Activated T-cell treated with anti-CD3 and anti-CD28 coated beads, Interleukin-2, amount 50 U/mL, for 72 hours (primary cell): ENCODE results near the gene PAX5. TPM values are rescaled to one million over a fixed set of nuclear protein-coding genes. Genes with fewer than 3 reads are reported as not detected.

ENCODE experiments used
- ATAC-seq, 2 donors: fragments of 150-1000 bp; cut with Tn5 transposase; replicated peaks in 1 of 2; 2 replicates each; pipeline ENCODE4 v1.10.0; 2021; ENCODE audit warnings: moderate library complexity in 2 of 2, mild to moderate bottlenecking in 1 of 2
- DNase-seq, 2 donors: peaks; one replicate each; pipeline ENCODE4 v3.0.0; 2021 to 2022; ENCODE audit warnings: mixed read lengths in 1 of 2
- H3K27ac Mint-ChIP-seq: one replicate; pipeline ENCODE4 v1.8.0; 2022; ENCODE audit warnings: mild to moderate bottlenecking, moderate library complexity, mixed read lengths
- H3K27me3 Mint-ChIP-seq: one replicate; pipeline ENCODE4 v1.8.0; 2022; ENCODE audit warnings: low read depth, mixed read lengths
- H3K36me3 Mint-ChIP-seq, 2 donors: one replicate each; pipeline ENCODE4 v1.8.0; 2022; ENCODE audit warnings: mixed read lengths in 2 of 2, mild to moderate bottlenecking in 1 of 2; ENCODE audit not compliant: insufficient read depth in 2 of 2
- H3K4me1 Mint-ChIP-seq: one replicate; pipeline ENCODE4 v1.8.0; 2022; ENCODE audit warnings: low read depth, mixed read lengths
- H3K4me3 Mint-ChIP-seq, 2 donors: one replicate each; pipeline ENCODE4 v1.8.0; 2022; ENCODE audit warnings: mild to moderate bottlenecking in 2 of 2, mixed read lengths in 2 of 2, moderate library complexity in 2 of 2
- H3K9me3 Mint-ChIP-seq, 2 donors: one replicate each; pipeline ENCODE4 v1.8.0; 2022; ENCODE audit warnings: mixed read lengths in 2 of 2
- total RNA-seq, 2 donors: library from RNA; stranded (reverse); gene quantifications; one replicate each; pipeline ENCODE4 v1.2.3, GENCODE V29; 2022

PAX5 gene
- total RNA-seq, 2 donors from 2014 or later, result 2.2 TPM

DNA sequence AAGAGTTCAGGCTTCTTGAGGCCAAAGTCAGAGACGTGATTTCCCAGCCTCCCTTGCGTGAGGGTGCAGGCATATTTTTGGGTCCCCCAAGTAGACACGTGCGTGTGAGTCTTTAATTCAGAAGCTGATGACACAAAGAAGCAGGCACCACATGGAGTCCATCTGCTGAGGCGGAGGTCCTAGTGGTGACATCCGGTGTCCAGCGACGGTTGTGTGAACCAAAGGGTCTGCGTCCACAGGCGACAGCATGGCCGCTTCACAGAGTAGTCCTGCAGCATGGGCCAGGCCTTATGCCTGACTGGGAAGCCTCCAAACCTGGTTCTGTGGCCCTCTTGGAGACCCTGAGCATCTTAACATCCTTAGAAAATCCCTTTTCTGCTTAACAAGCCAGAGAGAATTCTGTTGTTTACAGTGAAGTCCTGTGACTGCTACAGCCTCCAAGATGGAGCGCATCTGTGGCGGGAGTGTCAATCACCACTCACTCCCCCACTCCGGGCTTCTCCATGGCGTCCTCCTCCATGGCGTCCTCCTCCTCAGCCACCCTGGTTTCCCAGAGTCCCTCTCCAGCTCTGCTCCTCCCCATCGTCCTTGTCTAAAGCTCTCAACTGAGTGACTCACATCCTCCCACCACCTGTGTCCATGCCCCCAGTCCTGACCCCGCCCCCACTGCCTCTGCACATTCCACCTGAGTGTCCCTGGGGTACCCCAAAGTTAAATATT is 133.8 kb downstream of the PAX5 start:
- Mint-ChIP-seq H3K4me1 (peaks cover 34% of the 10 kb centered on the region), H3K36me3 (no peaks in the 10 kb centered on the region), H3K27ac (no peak overlapping the region), H3K4me3 (no peak overlapping the region), H3K9me3 (no peaks in the 10 kb centered on the region), H3K27me3 (peaks cover 34% of the 10 kb centered on the region)
- no peak for ATAC-seq
- DNase-seq, result no peak

DNA sequence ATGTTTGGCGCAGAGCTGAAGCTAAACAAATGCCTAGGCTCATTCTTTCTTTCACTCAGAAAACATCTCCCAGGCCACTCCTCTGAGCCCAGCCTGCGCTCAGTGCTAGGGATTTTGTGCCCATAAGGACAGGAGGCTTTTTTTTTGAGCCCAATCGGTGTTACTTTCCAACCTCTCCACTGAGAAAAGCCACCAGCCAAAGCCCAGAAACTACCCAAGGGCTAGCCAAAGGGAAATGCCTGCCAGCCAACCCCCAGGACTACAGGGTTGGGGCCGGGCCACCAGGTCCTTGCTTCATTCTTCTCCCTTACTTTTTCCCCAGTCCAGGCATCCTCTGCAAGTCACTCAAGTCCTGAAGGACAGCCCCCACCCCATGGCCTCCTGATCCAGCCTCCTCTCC is 134.7 kb downstream of the PAX5 start:
- ATAC-seq (no peak), DNase-seq (no peak)
- Mint-ChIP-seq H3K4me1 (peaks cover 27% of the 10 kb centered on the region), H3K27ac (no peak overlapping the region), H3K9me3 (no peaks in the 10 kb centered on the region), H3K36me3 (no peaks in the 10 kb centered on the region), H3K27me3 (peaks cover 25% of the 10 kb centered on the region), H3K4me3 (no peak overlapping the region)

DNA sequence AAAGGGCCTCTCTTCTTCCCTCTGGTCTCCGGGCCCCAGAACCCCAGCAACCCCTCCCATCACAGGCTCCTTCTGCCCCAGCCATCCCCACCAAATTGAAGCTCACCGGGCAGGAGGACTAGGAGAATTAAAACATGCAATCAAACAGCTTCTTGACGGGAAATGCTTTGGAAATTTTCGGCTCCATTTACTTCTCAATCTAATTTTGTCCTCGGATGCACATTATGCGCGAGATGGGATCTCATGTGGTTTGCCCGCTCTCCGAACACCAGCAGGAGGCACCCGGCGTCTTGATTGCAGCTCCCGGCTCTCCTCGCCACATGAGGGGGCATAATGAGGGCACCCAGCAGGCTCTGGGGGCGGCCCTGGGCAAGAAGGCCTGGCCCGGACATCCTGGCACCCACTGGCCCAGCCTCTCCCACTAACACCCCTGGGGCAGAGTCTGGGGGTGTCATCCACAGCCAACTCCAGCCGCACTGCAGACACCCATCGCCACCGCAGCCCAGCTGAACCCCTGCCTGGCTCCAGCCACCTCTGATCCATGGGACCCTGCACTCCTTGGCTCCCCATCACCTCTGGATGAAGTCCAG is 135.5 kb downstream of the PAX5 start:
- H3K36me3 Mint-ChIP-seq, result no peaks in the 10 kb centered on the region
- no peak overlapping the region for H3K4me3 Mint-ChIP-seq
- H3K27me3 Mint-ChIP-seq, result peaks cover 20% of the 10 kb centered on the region
- H3K9me3 Mint-ChIP-seq, result no peaks in the 10 kb centered on the region
- no peak overlapping the region for H3K27ac Mint-ChIP-seq
- DNase-seq (no peak), ATAC-seq (no peak)
- peaks cover 18% of the 10 kb centered on the region for H3K4me1 Mint-ChIP-seq

DNA sequence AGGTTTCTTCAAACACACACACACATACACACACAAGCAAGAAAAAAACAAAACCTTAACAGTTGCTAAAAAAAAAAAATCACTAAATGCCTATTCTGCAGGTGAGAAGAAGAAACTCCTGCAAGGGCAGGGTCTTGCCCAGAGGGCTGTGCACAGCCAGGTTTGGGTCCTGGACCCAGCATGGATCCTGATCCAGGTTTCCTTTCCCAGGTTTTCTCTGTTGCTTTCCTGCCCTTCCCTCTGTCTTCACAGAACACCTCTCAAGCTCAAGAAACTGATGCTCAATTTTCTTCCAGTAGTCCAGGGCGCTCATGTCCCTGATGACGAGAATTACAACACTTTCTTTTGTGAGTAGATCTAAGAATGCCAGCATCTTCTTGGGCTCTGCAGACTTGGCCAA is 136.6 kb downstream of the PAX5 start:
- peaks cover 12% of the 10 kb centered on the region for H3K4me1 Mint-ChIP-seq
- ATAC-seq, result no peak
- H3K36me3 Mint-ChIP-seq, result no peaks in the 10 kb centered on the region
- H3K27ac Mint-ChIP-seq, result no peak overlapping the region
- H3K9me3 Mint-ChIP-seq, result no peaks in the 10 kb centered on the region
- H3K27me3 Mint-ChIP-seq, result peaks cover 25% of the 10 kb centered on the region
- no peak overlapping the region for H3K4me3 Mint-ChIP-seq
- no peak for DNase-seq

DNA sequence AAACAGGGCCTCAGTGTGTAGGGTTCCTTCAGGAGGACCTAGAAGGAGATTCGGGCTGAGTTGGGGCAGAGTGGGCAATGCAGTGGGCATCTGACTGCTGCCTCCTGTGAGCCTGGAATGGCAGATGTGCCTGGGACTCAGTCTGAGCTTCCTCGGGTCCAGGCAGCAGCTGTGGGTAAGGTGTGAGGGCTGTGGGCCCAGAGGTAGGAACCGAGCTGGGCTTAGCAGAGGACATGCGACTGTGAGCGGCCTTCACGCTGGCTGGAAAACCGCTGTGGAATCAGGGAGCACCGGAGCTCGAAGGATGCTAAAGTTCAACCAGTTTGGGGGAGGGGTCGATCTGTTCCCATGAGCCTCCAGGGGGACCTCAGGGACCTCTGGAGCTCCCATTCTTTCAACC is 137.0 kb downstream of the PAX5 start:
- Mint-ChIP-seq H3K9me3 (no peaks in the 10 kb centered on the region), H3K4me1 (peaks cover 12% of the 10 kb centered on the region), H3K4me3 (no peak overlapping the region), H3K27me3 (peaks cover 29% of the 10 kb centered on the region), H3K27ac (no peak overlapping the region), H3K36me3 (no peaks in the 10 kb centered on the region)
- DNase-seq (no peak), ATAC-seq (no peak)

DNA sequence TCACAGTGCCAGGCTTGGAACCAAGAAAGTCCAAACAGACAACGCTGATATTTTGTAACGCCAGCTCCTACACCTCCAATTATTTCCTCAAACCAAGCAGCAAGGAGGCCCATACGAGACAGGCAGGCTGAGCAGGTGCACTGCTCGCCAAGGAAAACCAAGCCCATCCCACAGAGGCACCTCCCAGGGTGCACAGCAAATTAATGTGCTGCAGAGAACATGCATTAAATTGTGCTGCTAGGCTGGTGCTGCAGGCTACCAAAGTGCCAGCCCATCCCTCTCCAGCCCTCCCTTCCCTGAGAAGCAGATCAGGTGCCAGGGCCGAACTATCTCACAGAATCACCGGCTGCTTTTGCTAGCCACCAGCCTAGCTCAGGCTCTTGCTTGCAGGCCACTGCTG is 137.8 kb downstream of the PAX5 start:
- Mint-ChIP-seq H3K9me3 (no peaks in the 10 kb centered on the region), H3K36me3 (no peaks in the 10 kb centered on the region), H3K4me3 (no peak overlapping the region), H3K4me1 (peaks cover 10% of the 10 kb centered on the region), H3K27ac (no peak overlapping the region), H3K27me3 (peaks cover 31% of the 10 kb centered on the region)
- DNase-seq, result no peak
- ATAC-seq, result no peak

DNA sequence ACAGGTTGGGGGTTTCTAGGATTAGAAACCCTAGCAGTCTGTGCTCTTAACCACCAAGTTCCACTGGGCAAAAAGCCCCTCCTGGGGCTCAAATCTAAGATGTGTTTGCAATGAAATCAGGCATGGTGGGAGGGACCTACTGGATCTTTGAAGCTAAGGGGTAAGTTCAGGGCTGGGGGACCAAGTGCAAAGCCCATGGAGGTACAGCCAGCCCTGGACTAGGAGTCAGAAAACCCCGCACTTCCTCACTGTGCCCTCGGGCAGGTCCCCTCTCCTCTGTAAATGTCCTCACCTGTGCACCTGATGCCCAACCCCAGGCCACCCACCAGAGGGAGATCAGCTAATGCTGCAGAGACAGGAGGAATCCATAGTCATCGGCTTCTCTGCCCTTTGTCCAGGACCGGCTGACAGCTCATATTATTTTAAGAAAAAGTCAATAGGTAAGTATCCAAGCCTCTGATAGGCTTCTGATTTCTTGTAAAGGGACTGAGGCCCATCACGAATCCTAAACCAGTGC is 138.3 kb downstream of the PAX5 start:
- Mint-ChIP-seq H3K9me3 (no peaks in the 10 kb centered on the region), H3K27me3 (peaks cover 26% of the 10 kb centered on the region)

DNA sequence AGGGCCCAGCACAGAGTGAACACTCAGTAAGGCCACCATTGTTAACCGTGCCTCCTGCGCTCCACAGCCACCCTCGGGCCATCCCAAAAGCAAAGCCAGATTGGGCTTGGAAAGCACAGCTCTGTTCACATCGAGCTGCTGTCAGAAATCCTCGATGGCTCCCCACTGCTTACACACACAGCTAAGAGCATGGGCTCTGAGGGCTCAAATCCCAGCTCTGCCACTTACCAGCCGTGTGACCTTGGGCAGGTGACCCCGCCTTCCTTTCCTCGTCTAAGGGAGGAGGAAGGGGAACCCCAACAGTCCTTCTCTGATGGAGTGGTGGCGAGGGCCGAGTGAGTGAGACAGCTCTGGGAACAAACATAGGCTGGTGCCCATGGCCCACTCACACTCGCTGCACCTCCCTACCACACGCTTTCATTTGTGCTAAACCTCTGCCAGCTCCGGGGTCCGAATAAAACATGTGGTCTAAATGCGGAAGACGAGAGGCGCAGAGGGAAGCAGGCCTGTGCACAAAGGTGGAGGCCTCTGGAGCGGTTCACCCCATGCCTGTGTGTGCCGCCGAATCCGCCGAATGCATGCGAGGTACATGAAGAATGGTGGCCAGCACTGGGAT is 139.3 kb downstream of the PAX5 start:
- Mint-ChIP-seq H3K27me3 (peaks cover 25% of the 10 kb centered on the region), H3K4me3 (no peak overlapping the region), H3K4me1 (no peaks in the 10 kb centered on the region), H3K27ac (no peak overlapping the region), H3K9me3 (no peaks in the 10 kb centered on the region), H3K36me3 (no peaks in the 10 kb centered on the region)
- DNase-seq (no peak), ATAC-seq (no peak)

More for the DNA sequence above, 138.3 kb downstream of the PAX5 start:
- ATAC-seq (no peak), DNase-seq (no peak)
- Mint-ChIP-seq H3K36me3 (no peaks in the 10 kb centered on the region), H3K4me1 (peaks cover 5% of the 10 kb centered on the region), H3K27ac (no peak overlapping the region), H3K4me3 (no peak overlapping the region)

DNA sequence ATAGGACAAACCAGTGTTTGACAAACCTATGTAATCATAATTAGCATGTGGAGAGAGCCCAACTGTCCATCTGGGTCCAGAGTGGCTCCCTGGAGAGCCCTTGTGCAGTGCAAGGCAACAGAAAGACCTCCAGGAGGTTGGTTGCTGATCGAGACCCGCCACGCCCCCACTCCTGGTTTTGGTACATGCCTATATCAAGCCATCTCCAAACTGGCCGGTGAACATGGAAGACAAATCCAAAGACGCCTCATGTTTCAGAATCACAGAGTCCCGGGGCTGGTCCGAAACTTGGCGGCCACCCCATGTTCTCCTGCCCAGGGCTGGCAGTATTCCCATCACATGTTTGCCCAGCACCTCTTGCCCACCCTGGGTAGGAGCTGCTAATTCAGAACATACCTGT is 140.2 kb downstream of the PAX5 start:
- H3K36me3 Mint-ChIP-seq, result no peaks in the 10 kb centered on the region

DNA sequence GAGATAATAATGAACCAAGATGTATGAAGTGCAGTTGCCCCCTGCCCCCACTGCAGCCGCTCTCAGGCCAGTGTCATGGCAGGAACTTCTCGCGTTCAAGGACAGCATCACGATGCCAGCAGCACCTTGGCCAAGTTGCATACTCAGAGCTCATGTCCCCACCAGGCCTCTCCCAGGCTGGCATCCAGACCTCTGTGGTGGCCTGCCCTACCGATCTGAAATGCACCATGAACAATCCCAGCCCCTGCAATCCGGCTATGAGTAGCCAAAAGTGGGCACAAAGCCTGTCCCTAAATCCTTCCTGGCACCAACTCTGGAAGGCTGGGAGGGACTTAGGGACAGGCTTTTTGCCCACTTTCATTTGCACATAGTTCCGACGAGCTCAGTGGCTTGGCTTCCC is 140.9 kb downstream of the PAX5 start:
- Mint-ChIP-seq H3K4me1 (no peaks in the 10 kb centered on the region), H3K36me3 (no peaks in the 10 kb centered on the region), H3K27ac (no peak overlapping the region)

More for the DNA sequence above, 140.2 kb downstream of the PAX5 start:
- H3K9me3 Mint-ChIP-seq, result no peaks in the 10 kb centered on the region
- H3K27ac Mint-ChIP-seq, result no peak overlapping the region
- peaks cover 32% of the 10 kb centered on the region for H3K27me3 Mint-ChIP-seq
- H3K4me1 Mint-ChIP-seq, result no peaks in the 10 kb centered on the region
- DNase-seq (no peak), ATAC-seq (no peak)
- no peak overlapping the region for H3K4me3 Mint-ChIP-seq

DNA sequence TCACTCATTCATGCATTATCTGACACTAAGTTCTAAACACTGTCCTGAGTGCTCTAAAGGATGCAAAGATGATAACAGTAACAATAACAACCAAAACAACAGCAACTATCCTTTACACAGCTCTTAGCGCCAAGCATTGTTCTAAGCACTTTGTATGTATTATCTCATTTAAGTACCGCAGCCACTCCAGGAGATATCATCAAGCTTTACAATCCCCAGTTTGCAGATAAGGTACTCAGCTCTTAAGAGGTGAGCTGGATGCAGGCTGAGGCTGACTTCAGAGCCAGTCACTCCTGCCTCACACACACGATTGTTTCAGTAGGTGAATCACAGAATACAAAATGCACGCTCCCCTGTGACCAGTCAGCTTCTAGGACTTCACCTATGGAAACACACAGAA is 141.8 kb downstream of the PAX5 start:
- DNase-seq (no peak), ATAC-seq (no peak)
- H3K4me1 Mint-ChIP-seq, result no peaks in the 10 kb centered on the region
- no peaks in the 10 kb centered on the region for H3K36me3 Mint-ChIP-seq
- no peak overlapping the region for H3K27ac Mint-ChIP-seq
- H3K27me3 Mint-ChIP-seq, result peaks cover 47% of the 10 kb centered on the region
- H3K4me3 Mint-ChIP-seq, result no peak overlapping the region
- no peaks in the 10 kb centered on the region for H3K9me3 Mint-ChIP-seq

More for the DNA sequence above, 140.9 kb downstream of the PAX5 start:
- H3K9me3 Mint-ChIP-seq, result no peaks in the 10 kb centered on the region
- no peak for ATAC-seq
- peaks cover 38% of the 10 kb centered on the region for H3K27me3 Mint-ChIP-seq
- no peak for DNase-seq
- no peak overlapping the region for H3K4me3 Mint-ChIP-seq

DNA sequence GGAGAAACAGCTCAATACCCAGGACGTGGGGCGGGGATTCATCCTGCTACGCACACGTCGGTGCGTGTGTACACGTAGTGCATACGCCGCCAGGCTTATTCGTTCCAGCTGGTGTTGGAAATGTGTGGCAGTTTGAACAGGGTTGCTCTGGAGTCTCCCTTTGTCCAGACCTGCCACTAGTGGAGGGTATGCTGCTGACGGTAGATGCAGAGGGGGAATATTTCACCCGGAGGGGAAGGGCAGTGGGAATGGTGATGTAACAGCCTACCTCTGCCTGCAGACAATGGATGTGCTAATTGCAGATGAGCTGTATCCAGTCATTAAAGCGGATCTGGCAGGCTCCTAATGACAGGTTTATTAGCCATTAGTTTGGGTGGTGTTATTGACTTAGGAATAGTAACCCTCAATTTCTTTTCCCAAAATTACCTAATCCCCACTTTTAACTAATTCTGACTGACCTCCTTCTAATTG is 142.7 kb downstream of the PAX5 start:
- no peak for ATAC-seq
- Mint-ChIP-seq H3K27ac (no peak overlapping the region), H3K9me3 (no peaks in the 10 kb centered on the region), H3K4me1 (no peaks in the 10 kb centered on the region), H3K4me3 (no peak overlapping the region), H3K36me3 (no peaks in the 10 kb centered on the region), H3K27me3 (peaks cover 56% of the 10 kb centered on the region)
- no peak for DNase-seq

DNA sequence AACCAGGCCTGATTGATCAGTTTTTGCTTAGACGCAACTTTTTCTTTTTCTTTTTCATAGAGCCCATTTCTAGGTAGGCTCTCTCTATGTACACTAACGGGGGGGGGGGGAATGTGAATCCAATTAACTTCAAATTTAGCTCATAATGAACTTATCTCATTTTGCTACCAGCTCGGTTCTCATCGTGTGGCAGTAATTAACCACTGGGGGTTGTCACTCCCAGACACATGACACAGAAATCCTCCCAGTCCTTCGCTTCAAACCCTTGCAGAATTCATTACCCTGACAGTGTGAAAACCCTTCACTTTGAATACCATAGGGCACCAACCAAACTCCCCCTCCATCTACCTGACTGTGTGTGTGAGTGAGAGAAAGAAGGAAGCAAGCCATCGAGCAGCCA is 144.2 kb downstream of the PAX5 start:
- Mint-ChIP-seq H3K9me3 (no peaks in the 10 kb centered on the region), H3K36me3 (no peaks in the 10 kb centered on the region), H3K4me1 (no peaks in the 10 kb centered on the region), H3K27ac (no peak overlapping the region), H3K4me3 (no peak overlapping the region), H3K27me3 (peaks cover 56% of the 10 kb centered on the region)
- ATAC-seq (no peak), DNase-seq (no peak)
